GM18907 (cell line): ENCODE measurements around the gene ABCF3.

ENCODE experiments used
- ATAC-seq: cut with Tn5 transposase; IDR thresholded peaks from one replicate; pipeline ENCODE4 v1.9.1; 2021; ENCODE audit warnings: mild to moderate bottlenecking, moderate library complexity; ENCODE audit not compliant: unreplicated experiment

The ABCF3 gene

GRCh38 chr3:184184546-184185230 lies 1.3 kb upstream of the ABCF3 start:
- no peak for ATAC-seq

- peak; percentile 83 for ATAC-seq
Measured at GRCh38 chr3:184185461-184186183, 377 bp upstream of the ABCF3 start.

GRCh38 chr3:184186902-184187207 lies 856 bp downstream of the ABCF3 start:
- no peak for ATAC-seq

- no peak for ATAC-seq
Measured at GRCh38 chr3:184188080-184188479, 2.1 kb downstream of the ABCF3 start.

- ATAC-seq = no peak
Measured at GRCh38 chr3:184189421-184189820, 3.4 kb downstream of the ABCF3 start.

- no peak for ATAC-seq
Measured at GRCh38 chr3:184192889-184193288, 6.9 kb downstream of the ABCF3 start.

GRCh38 chr3:184193991-184194539 lies 8.1 kb downstream of the ABCF3 start:
- no peak for ATAC-seq

- no peak for ATAC-seq
Measured at GRCh38 chr3:184196536-184196935, 10.5 kb downstream of the ABCF3 start.

- ATAC-seq = no peak
Measured at GRCh38 chr3:184198509-184198908, 12.5 kb downstream of the ABCF3 start.

- ATAC-seq = no peak
Measured at GRCh38 chr3:184200825-184201224, 14.8 kb downstream of the ABCF3 start.

- no peak for ATAC-seq
Measured at GRCh38 chr3:184203526-184203925, 17.5 kb downstream of the ABCF3 start.

- no peak for ATAC-seq
Measured at GRCh38 chr3:184209146-184209923, 23.3 kb downstream of the ABCF3 start.

- ATAC-seq = no peak
Measured at GRCh38 chr3:184211297-184211696, 25.3 kb downstream of the ABCF3 start.

- ATAC-seq = no peak
Measured at GRCh38 chr3:184211718-184212117, 25.7 kb downstream of the ABCF3 start.

GRCh38 chr3:184218814-184219213 lies 32.8 kb downstream of the ABCF3 start:
- ATAC-seq = no peak

GRCh38 chr3:184222521-184222920 lies 36.5 kb downstream of the ABCF3 start:
- ATAC-seq = no peak

GRCh38 chr3:184223946-184224345 lies 37.9 kb downstream of the ABCF3 start:
- ATAC-seq = no peak

- ATAC-seq = no peak
Measured at GRCh38 chr3:184227481-184227935, 41.5 kb downstream of the ABCF3 start.

- no peak for ATAC-seq
Measured at GRCh38 chr3:184228376-184229137, 42.6 kb downstream of the ABCF3 start.

GRCh38 chr3:184229394-184230080 lies 43.5 kb downstream of the ABCF3 start, which contains the start of gene VWA5B2:
TSS of gene VWA5B2 (plus strand) at chr3:184229585. CDS start at chr3:184230529, 944 bp downstream.
- peak; percentile 79 for ATAC-seq
